DOHH2 (cell line): ENCODE measurements around the gene CALCR.

Experiments
- H3F3A ChIP-seq: fragments of 200-600 bp; sonication (generic), shearing (Covaris generic); 2 replicates; pipeline ENCODE4 v1.6.0; 2016; ENCODE audit warnings: antibody characterized with exemption, mild to moderate bottlenecking; ENCODE audit not compliant: control insufficient read depth, insufficient read depth
- H3K27ac ChIP-seq: fragments of 200-600 bp; sonication (generic); 2 replicates; pipeline ENCODE4 v1.5.1; 2014; ENCODE audit warnings: low read depth, mild to moderate bottlenecking, low read length, moderate library complexity
- H3K27me3 ChIP-seq: fragments of 200-600 bp; sonication (generic); 2 replicates; pipeline ENCODE4 v1.6.1; 2014; ENCODE audit warnings: mild to moderate bottlenecking, low read length, mixed read lengths; ENCODE audit not compliant: control insufficient read depth
- H3K36me3 ChIP-seq: fragments of 200-600 bp; sonication (generic); 2 replicates; pipeline ENCODE4 v1.6.1; 2014; ENCODE audit warnings: mild to moderate bottlenecking, low read length, moderate library complexity, mixed read lengths; ENCODE audit not compliant: control insufficient read depth
- H3K4me1 ChIP-seq: fragments of 200-600 bp; sonication (generic); 2 replicates; pipeline ENCODE4 v1.6.1; 2014; ENCODE audit warnings: mild to moderate bottlenecking, low read length, mixed read lengths; ENCODE audit not compliant: control insufficient read depth
- H3K4me2 ChIP-seq: fragments of 200-600 bp; sonication (generic); 2 replicates; pipeline ENCODE4 v1.6.0; 2014; ENCODE audit warnings: mild to moderate bottlenecking, low read length, moderate library complexity
- H3K4me3 ChIP-seq: fragments of 200-600 bp; sonication (generic); 2 replicates; pipeline ENCODE4 v1.5.1; 2014; ENCODE audit warnings: mild to moderate bottlenecking, low read length, mixed read lengths
- H3K79me2 ChIP-seq: fragments of 200-600 bp; sonication (generic); 2 replicates; pipeline ENCODE4 v1.6.1; 2014; ENCODE audit warnings: mild to moderate bottlenecking, low read length, mixed read lengths; ENCODE audit not compliant: control insufficient read depth
- H3K9me2 ChIP-seq: fragments of 200-600 bp; sonication (generic); replicated peaks from 2 replicates; pipeline ENCODE4 v1.6.1; 2014; ENCODE audit warnings: mild to moderate bottlenecking, low read length, mixed read lengths; ENCODE audit not compliant: control insufficient read depth
- H3K9me3 ChIP-seq: fragments of 200-600 bp; sonication (generic); 2 replicates; pipeline ENCODE4 v1.6.1; 2014; ENCODE audit warnings: antibody characterized with exemption, low read length, mixed read lengths; ENCODE audit not compliant: control insufficient read depth, insufficient read depth
- H4K20me1 ChIP-seq: fragments of 200-600 bp; sonication (generic); 2 replicates; pipeline ENCODE4 v1.6.0; 2014; ENCODE audit warnings: low read depth, mild to moderate bottlenecking, antibody characterized with exemption, low read length, moderate library complexity; ENCODE audit not compliant: control insufficient read depth, insufficient read depth
- CTCF ChIP-seq: fragments of 200-600 bp; sonication (generic); IDR thresholded peaks from one replicate; pipeline ENCODE4 v1.5.1; 2014; ENCODE audit warnings: antibody characterized with exemption, mild to moderate bottlenecking, low read depth, low read length; ENCODE audit not compliant: poor library complexity, severe bottlenecking
- EZH2phosphoT487 ChIP-seq: fragments of 200-600 bp; sonication (generic); IDR thresholded peaks from 2 replicates; pipeline ENCODE4 v1.6.1; 2017; ENCODE audit warnings: borderline replicate concordance, mild to moderate bottlenecking, antibody characterized with exemption, low read length, moderate library complexity, mixed read lengths

Gene CALCR

GRCh38 chr7:93399642-93400041 lies 174.9 kb downstream of the CALCR start:
- H3K27ac ChIP-seq, result no peak overlapping the region
- H3F3A ChIP-seq, result no peaks in the 10 kb centered on the region
- H4K20me1 ChIP-seq, result no peaks in the 10 kb centered on the region
- no peaks in the 10 kb centered on the region for H3K4me1 ChIP-seq
- no peaks in the 10 kb centered on the region for H3K36me3 ChIP-seq
- H3K9me2 ChIP-seq, result no peaks in the 10 kb centered on the region
- no peak for TF ChIP-seq CTCF
- TF ChIP-seq EZH2phosphoT487, result no peak
- no peak overlapping the region for H3K4me3 ChIP-seq
- no peak overlapping the region for H3K4me2 ChIP-seq
- peaks cover 2% of the 10 kb centered on the region; the same call in 1 of the 2 replicates for H3K27me3 ChIP-seq
- H3K79me2 ChIP-seq, result no peaks in the 10 kb centered on the region
- no peaks in the 10 kb centered on the region for H3K9me3 ChIP-seq

GRCh38 chr7:93392984-93393383 lies 181.5 kb downstream of the CALCR start:
- no peaks in the 10 kb centered on the region for H3K36me3 ChIP-seq
- H3K9me3 ChIP-seq, result no peaks in the 10 kb centered on the region
- no peaks in the 10 kb centered on the region for H3K79me2 ChIP-seq
- no peaks in the 10 kb centered on the region for H3K9me2 ChIP-seq
- TF ChIP-seq CTCF, result no peak
- no peak for TF ChIP-seq EZH2phosphoT487
- peaks cover 10% of the 10 kb centered on the region for H3K27me3 ChIP-seq
- H4K20me1 ChIP-seq, result no peaks in the 10 kb centered on the region
- no peak overlapping the region for H3K27ac ChIP-seq
- H3F3A ChIP-seq, result no peaks in the 10 kb centered on the region
- H3K4me3 ChIP-seq, result no peak overlapping the region
- H3K4me1 ChIP-seq, result no peaks in the 10 kb centered on the region
- no peak overlapping the region for H3K4me2 ChIP-seq

GRCh38 chr7:93390660-93391059 lies 183.9 kb downstream of the CALCR start:
- H3K36me3 ChIP-seq, result no peaks in the 10 kb centered on the region
- no peaks in the 10 kb centered on the region for H3K9me3 ChIP-seq
- TF ChIP-seq EZH2phosphoT487 (no peak), CTCF (no peak)
- H3K4me3 ChIP-seq, result no peak overlapping the region
- no peaks in the 10 kb centered on the region for H3F3A ChIP-seq
- no peaks in the 10 kb centered on the region for H4K20me1 ChIP-seq
- H3K79me2 ChIP-seq, result no peaks in the 10 kb centered on the region
- no peak overlapping the region for H3K4me2 ChIP-seq
- H3K27ac ChIP-seq, result no peak overlapping the region
- H3K9me2 ChIP-seq, result no peaks in the 10 kb centered on the region
- peaks cover 10% of the 10 kb centered on the region for H3K27me3 ChIP-seq
- no peaks in the 10 kb centered on the region for H3K4me1 ChIP-seq

GRCh38 chr7:93382362-93382761 lies 192.2 kb downstream of the CALCR start:
- no peaks in the 10 kb centered on the region for H3K36me3 ChIP-seq
- no peaks in the 10 kb centered on the region for H3F3A ChIP-seq

More at GRCh38 chr7:93382362-93382761, 192.2 kb downstream of the CALCR start:
- Histone ChIP-seq H3K9me3 (no peaks in the 10 kb centered on the region), H3K27me3 (peaks cover 4% of the 10 kb centered on the region; the same call in 1 of the 2 replicates), H3K4me1 (peaks cover 22% of the 10 kb centered on the region), H3K79me2 (no peaks in the 10 kb centered on the region), H4K20me1 (no peaks in the 10 kb centered on the region), H3K9me2 (no peaks in the 10 kb centered on the region), H3K4me3 (no peak overlapping the region), H3K4me2 (no peak overlapping the region), H3K27ac (no peak overlapping the region)
- TF ChIP-seq CTCF (no peak), EZH2phosphoT487 (no peak)
